Endothelial cell (in vitro differentiated cells): ENCODE results near the gene SCGB3A1. TPM values are rescaled to one million over a fixed set of nuclear protein-coding genes. Genes with fewer than 3 reads are reported as not detected.

ENCODE experiments used
- DNase-seq: peaks from one replicate; pipeline ENCODE4 v3.0.0; 2021; ENCODE audit warnings: low spot score
- H3K27ac Mint-ChIP-seq: one replicate; pipeline ENCODE4 v1.8.0; 2021; ENCODE audit warnings: mixed read lengths, inconsistent platforms; ENCODE audit not compliant: unreplicated experiment
- H3K27me3 Mint-ChIP-seq: one replicate; pipeline ENCODE4 v1.8.0; 2021; ENCODE audit warnings: mild to moderate bottlenecking, moderate library complexity, mixed read lengths, inconsistent platforms; ENCODE audit not compliant: unreplicated experiment
- H3K36me3 Mint-ChIP-seq: one replicate; pipeline ENCODE4 v1.8.0; 2021; ENCODE audit warnings: mild to moderate bottlenecking, low read depth, mixed read lengths, inconsistent platforms; ENCODE audit not compliant: unreplicated experiment
- H3K4me1 Mint-ChIP-seq: one replicate; pipeline ENCODE4 v1.8.0; 2021; ENCODE audit warnings: mild to moderate bottlenecking, mixed read lengths, inconsistent platforms; ENCODE audit not compliant: unreplicated experiment
- H3K4me3 Mint-ChIP-seq: one replicate; pipeline ENCODE4 v1.8.0; 2021; ENCODE audit warnings: mild to moderate bottlenecking, mixed read lengths, inconsistent platforms; ENCODE audit not compliant: unreplicated experiment
- H3K9me3 Mint-ChIP-seq: one replicate; pipeline ENCODE4 v1.8.0; 2021; ENCODE audit warnings: mixed read lengths, inconsistent platforms; ENCODE audit not compliant: unreplicated experiment
- total RNA-seq: library from RNA; stranded (reverse); fragmentation: NEBNext Ultra II Directional; extraction: Animal tissue kit (Norgen Biotek cat#: 25700); gene quantifications from one replicate; pipeline ENCODE4 v1.2.1, GENCODE V29; 2021; ENCODE audit not compliant: unreplicated experiment
- TF ChIP-seq, protein P1 (sequence below): fragments of 200-600 bp; sonication (generic); IDR thresholded peaks from one replicate; pipeline ENCODE4 v1.5.0; 2021; ENCODE audit warnings: antibody characterized with exemption; ENCODE audit not compliant: unreplicated experiment

Gene SCGB3A1
- total RNA-seq, 1 donor from 2014 or later: 5.4 TPM

DNA sequence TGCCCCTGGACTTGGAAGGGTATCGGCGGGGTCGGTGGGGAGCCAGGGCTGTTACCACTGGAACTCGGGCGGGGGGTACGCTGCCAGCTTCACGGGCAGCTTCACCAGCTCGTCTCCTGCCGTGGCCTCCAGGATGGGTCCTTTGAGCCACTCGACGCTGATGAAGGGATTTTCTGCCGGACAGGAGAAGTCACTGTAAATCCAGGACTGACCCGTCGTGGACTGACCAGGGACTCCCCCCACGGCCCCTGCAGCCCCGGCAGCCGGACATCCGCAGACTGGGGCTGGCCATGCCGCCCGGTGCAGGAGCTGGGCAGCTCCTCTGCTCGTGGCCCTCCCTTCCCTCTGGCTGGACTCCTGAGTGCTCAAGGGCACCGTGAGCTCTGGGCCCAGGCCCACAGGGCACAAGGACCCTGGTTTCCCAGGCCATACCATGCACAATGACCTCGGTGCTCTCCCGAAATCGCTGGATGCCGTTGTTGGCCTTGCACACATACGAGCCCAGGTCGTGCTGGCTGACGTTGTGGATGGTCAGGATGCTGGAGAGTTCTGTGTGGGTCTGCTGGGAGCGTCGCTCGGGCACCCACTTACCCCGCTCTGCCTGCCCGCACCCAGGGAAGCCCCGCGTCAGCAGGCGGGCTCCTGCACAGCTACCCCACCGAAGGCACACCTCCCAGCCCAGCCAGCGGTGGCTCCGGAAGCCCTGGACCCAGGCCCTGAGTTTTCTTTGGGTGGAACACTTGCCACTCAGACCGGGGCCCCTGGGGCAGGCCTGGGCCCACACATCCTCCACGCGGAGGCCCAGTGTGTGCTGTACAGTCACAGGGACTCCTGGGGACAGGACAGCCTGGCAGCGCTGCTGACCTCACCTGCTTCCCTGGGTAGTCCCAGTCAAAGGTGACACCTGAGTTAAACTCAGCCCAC lies 37.8 kb upstream of the SCGB3A1 start:
- Mint-ChIP-seq H3K4me1 (peaks cover 34% of the 10 kb centered on the region), H3K27ac (no peak overlapping the region), H3K36me3 (peaks cover 41% of the 10 kb centered on the region), H3K9me3 (no peaks in the 10 kb centered on the region), H3K4me3 (peak overlapping the region; percentile 65), H3K27me3 (peaks cover 33% of the 10 kb centered on the region)
- TF ChIP-seq, protein P1, sequence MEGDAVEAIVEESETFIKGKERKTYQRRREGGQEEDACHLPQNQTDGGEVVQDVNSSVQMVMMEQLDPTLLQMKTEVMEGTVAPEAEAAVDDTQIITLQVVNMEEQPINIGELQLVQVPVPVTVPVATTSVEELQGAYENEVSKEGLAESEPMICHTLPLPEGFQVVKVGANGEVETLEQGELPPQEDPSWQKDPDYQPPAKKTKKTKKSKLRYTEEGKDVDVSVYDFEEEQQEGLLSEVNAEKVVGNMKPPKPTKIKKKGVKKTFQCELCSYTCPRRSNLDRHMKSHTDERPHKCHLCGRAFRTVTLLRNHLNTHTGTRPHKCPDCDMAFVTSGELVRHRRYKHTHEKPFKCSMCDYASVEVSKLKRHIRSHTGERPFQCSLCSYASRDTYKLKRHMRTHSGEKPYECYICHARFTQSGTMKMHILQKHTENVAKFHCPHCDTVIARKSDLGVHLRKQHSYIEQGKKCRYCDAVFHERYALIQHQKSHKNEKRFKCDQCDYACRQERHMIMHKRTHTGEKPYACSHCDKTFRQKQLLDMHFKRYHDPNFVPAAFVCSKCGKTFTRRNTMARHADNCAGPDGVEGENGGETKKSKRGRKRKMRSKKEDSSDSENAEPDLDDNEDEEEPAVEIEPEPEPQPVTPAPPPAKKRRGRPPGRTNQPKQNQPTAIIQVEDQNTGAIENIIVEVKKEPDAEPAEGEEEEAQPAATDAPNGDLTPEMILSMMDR: no peak
- no peak for DNase-seq

DNA sequence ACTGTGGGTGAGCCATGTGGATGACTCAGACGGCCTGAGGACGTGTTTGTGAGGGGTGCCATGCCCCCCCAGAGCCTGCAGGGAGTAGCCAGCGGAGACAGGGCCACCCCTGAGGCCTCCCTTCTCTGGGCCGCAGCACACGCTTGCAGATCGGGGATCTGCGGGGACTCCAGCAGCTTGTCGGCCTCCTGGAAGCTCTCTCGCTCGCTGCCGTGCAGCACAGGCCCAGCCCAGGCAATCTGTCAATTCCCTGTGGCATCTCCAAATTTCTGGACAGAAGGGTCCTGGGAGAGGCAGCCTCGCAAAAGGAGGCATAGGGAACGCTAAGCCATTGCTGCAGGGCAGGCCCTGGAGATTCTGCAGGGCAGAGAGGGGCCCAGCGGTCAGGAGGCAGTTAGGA lies 36.9 kb upstream of the SCGB3A1 start:
- H3K4me1 Mint-ChIP-seq: peaks cover 32% of the 10 kb centered on the region
- H3K36me3 Mint-ChIP-seq: peaks cover 37% of the 10 kb centered on the region
- no peak for DNase-seq
- H3K4me3 Mint-ChIP-seq: no peak overlapping the region
- H3K9me3 Mint-ChIP-seq: no peaks in the 10 kb centered on the region
- peaks cover 34% of the 10 kb centered on the region for H3K27me3 Mint-ChIP-seq
- no peak overlapping the region for H3K27ac Mint-ChIP-seq
- TF ChIP-seq, protein P1: no peak

- H3K4me3 Mint-ChIP-seq: no peak overlapping the region
These were observed 36.3 kb upstream of the SCGB3A1 start for GRCh38 chr5:180627386-180628120.

GRCh38 chr5:180626661-180627385 lies 35.5 kb upstream of the SCGB3A1 start:
- no peak for DNase-seq
- Mint-ChIP-seq H3K4me3 (no peak overlapping the region), H3K9me3 (no peaks in the 10 kb centered on the region), H3K27me3 (peaks cover 35% of the 10 kb centered on the region), H3K36me3 (peaks cover 39% of the 10 kb centered on the region), H3K27ac (no peak overlapping the region), H3K4me1 (peaks cover 34% of the 10 kb centered on the region)
- TF ChIP-seq, protein P1: no peak

More at GRCh38 chr5:180627386-180628120, 36.3 kb upstream of the SCGB3A1 start:
- H3K27me3 Mint-ChIP-seq: peaks cover 35% of the 10 kb centered on the region
- peak overlapping the region; percentile 70 for H3K27ac Mint-ChIP-seq
- DNase-seq: no peak
- TF ChIP-seq, protein P1: no peak
- peaks cover 40% of the 10 kb centered on the region for H3K36me3 Mint-ChIP-seq
- no peaks in the 10 kb centered on the region for H3K9me3 Mint-ChIP-seq
- peaks cover 32% of the 10 kb centered on the region for H3K4me1 Mint-ChIP-seq
